GM19324 (cell line): ENCODE data around the gene DKK2.

ENCODE experiments used
- ATAC-seq: cut with Tn5 transposase; IDR thresholded peaks from one replicate; pipeline ENCODE4 v1.9.1; 2021; ENCODE audit warnings: mild to moderate bottlenecking, moderate library complexity; ENCODE audit not compliant: unreplicated experiment, low FRiP score

The DKK2 gene, protein sequence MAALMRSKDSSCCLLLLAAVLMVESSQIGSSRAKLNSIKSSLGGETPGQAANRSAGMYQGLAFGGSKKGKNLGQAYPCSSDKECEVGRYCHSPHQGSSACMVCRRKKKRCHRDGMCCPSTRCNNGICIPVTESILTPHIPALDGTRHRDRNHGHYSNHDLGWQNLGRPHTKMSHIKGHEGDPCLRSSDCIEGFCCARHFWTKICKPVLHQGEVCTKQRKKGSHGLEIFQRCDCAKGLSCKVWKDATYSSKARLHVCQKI

DNA sequence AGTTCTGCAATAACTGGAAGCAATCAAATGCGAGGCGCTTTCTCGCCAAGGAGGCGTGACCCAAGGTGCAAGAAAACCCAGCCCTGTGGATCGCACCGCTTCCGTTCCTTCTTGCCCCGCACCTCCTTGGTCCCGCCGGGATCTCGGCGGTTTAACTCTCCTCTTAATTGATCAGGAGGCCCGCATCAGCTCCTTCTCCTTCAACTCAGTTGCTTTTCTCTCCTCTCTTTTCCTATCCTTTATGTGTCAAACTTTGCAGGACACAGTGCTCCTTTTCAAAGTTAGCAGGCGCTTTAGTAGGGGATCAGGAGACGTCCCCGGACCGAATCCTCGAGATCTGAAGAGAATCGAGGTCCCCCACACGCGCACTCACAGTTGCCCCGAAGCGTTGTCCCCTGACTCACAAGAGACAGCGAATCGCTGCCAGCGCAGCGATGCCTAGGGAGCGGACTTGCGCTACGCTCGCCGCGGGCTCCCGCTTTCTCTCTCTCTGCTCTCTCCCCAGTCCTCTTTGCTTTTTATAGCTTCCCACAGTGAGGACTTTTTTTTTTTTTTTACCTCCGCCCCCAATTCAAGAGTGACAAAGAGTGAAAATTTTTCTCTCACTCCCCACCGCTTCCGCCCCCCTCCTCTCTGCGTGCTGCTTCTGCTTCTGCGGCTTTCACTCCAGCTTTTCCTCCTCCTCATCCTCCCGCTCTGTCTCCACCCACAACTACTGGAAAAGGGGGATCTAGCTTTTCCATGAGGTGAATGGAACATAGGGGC, at the start of gene DKK2:
Gene DKK2, minus strand, starts transcription at position 495 of the 765 bp plus-strand sequence. CDS start 722 bp downstream, outside the sequence.
- ATAC-seq = no peak

DNA sequence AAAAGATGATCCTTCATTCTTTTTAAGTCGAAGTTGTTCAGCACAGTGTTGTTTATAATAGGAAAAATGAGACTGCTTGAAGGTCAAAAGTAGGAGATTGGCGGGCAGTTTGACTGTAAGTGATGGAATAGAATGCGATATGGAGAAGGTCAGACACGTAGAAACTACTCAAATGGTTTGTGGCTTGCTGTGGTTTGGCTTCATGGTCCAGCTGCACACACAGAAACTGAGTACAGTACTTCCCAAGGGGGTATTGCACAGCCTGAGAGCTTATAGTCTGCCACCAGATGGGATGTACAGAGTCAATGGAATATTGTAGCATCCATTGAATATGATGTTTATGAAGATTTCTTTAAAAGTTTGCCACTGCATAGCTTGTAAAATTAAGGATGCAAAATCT, 41.1 kb upstream of the DKK2 start:
- ATAC-seq = no peak

DNA sequence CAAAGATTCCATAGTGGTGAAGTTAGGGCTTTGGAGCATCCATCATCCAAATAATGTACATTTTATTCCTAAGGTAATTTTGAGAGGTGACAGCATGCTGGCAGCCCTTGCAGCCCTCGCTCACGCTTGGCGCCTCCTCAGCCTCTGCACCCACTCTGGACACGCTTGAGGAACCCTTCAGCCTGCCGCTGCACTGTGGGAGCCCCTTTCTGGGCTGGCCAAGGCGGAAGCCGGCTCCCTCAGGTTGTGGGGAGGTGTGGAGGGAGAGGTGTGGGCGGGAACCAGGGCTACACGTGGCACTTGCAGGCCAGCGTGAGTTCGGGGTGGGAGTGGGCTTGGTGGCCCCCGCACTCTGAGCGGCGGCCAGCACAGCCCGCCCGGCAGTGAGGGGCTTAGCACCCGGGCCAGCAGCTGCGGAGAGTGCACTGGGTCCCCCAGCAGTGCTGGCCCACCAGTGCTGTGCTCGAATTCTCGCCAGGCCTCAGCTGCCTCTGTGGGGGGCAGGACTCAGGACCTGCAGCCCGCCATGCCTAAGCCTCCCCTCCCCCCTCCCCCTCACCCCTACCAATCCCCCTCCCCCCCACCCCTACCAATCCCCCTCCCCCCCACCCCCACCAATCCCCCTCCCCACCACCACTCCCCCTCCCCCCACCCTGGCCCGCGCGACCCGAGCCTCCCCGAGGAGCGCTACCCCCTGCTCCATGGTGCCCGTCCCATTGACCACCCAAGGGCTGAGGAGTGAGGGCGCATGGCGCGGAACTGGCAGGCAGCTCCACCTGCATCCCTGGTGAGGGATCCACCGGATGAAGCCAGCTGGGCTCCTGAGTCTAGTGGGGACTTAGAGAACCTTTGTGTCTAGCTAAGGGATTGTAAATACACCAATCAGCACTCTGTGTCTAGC, 37.0 kb upstream of the DKK2 start:
- ATAC-seq = no peak

DNA sequence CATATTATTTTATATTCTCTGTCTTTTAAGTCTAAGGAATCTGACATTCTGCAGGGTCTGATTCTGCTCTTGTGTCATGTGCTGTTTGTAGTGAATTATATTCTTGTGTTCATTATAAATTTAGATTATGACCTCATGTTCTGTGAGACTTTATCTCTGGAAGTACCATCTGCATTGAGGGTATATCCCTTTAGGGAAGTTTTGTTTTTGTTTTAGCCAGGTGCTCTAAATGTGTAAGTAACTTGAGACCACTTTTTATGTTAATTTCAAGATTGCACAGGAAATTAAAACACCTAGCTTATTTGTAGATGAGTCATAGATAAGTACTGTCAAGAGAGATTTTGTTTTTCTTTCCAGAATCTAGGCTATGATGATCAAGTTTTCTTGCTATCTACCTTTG, 35.0 kb upstream of the DKK2 start:
- no peak for ATAC-seq

DNA sequence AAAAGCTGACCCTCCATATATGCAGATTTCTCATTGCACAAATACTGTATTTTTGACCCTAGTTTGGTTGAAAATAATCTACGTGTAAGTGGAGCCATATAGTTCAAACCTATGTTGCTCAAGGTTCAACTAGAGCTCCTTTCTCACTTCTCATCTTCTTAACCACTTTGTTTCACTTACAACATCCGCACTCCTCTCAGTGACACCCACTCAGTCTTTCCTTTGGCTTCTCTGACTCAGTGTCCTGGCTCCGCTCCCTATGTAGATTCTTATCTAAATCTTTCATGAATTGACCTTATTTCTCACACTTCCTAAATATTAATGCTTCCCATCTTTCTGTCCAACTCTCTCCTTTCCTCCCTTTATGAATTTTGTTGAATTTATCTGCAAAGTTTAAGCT, 32.9 kb upstream of the DKK2 start:
- ATAC-seq = peak; percentile 76

DNA sequence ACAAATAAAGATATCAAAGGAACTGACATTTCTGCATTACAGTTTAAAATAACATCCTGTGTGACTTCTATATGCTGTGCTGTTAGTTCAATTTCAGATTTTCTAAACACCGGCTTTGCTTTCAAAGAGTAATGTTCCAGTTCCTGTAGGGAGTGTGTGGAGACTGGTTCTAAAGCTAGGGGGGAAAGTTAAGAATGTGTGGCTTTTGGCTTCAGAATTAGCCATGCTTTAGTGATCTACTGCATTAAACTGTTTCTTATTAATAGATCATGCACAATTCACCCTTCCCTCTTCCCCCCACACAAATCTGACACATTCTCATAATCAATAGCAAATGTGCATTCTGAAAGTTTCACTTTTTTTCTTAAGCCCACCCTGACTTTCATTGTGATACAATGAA, 32.0 kb upstream of the DKK2 start:
- no peak for ATAC-seq

DNA sequence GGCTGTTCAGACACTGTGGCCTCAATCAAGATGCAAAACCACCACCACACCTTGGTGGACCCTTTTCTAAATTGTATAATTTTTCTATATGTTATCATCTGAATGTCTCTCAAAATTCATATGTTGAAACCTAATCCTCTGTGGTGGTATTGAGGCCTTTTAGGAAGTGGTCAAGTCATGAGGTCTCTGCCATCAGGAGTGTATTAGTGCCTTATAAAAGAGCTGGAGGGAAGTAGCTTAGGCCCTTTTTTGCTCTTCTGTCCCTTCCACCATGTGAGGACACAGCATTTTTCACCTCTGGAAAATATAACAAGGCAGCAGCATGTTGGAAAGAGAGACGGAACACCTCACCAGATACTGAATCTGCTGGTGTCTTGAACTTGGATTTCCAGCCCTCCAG, 30.5 kb upstream of the DKK2 start:
- ATAC-seq = no peak

DNA sequence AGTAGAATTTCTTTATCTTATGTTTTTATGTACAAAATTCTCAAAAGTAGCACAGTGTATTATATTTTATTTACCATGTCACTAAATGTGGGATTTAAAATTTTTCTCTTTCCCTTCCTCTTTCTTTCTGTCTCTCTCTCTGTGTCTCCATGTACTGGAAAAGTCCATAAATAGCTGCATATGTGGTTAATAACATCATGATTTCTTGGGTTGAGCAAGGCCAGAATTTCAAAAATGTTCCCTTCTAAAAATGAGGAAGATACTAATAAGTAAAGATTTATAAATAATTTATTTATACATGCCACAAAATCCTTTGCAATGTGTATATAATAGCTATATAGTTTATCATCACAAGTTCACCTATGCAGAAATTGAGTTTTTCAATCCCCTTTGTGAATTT, 29.1 kb upstream of the DKK2 start:
- no peak for ATAC-seq

DNA sequence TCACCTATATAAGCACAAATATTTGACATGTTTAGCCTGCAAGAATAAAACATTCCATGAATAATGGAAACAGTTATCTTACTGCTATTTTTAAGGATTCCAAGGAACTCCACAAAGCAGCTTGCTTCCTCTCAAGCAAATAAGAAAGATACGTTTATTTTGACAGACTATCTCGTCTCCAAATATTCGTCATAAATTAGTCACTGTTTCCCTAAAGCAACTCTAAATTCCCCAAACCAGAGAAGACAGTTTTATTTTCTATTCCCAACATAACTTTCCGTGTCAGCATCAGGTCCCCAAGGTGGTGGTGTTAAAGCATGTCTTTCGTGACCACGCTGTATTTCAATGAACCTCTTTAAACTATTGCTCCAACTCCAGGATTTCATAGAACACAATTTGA, 24.3 kb upstream of the DKK2 start:
- ATAC-seq = no peak

DNA sequence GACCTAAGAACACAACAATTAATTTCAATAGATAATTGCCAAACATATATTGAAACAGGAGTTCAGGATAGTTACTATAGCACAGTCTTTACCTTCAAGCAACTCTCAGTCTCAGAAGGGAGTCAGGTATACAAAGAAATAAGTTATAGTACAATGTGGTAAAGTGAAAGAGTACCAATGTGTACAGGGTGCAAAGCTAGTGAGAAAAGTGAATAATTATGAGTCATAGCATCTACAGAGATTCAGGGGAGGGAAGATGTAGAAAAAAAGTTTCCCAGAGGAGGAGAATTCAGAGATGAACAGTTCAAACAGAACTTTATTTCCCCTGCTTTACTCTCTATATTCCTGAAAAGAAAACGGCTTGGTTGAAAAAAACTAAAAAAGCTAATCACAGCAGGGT, 22.7 kb upstream of the DKK2 start:
- no peak for ATAC-seq

DNA sequence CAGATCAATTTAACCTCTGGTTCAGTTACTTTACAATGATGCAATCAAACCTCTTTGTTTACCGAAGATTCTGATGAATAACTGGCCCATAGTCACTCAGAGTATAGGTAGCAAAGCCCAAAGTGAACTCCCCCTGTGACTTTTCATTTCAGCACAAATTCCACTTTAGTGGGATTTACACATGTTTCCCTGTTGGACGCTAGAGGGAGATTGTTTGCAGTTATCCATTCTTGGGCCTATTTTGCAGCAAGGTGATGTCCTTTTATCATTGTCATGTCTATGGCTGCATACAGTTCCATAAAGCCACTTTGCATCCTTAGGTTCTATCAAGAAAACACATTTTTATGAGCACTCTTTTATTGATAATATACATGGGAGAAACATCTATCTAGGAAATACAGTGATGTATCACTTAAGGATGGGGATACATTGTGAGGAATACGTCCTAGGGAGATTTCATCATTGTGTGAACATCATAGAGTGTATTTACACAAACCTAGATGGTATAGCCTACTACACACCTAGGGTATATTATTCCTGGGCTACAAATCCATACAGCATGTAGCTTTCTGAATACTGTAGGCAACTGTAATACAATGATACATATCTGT, 14.5 kb upstream of the DKK2 start:
- ATAC-seq = no peak

DNA sequence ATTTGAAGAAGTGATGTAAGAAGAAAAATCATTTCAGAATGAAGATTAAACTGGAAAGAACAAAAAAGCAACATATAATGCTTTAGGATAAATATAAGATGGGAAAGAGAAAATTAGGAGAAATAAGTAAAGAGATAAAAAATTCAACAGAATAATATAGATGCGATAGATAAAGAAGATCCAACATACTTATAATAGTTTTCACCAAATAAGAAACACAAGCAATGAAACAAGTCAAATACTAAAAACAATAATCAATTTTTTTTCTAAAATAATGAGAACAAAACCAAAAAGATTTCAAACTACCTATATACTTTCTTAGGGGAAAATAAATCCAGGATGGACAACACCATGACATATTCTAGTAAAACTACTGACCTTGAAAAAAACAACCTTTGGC, 10.1 kb upstream of the DKK2 start:
- no peak for ATAC-seq

DNA sequence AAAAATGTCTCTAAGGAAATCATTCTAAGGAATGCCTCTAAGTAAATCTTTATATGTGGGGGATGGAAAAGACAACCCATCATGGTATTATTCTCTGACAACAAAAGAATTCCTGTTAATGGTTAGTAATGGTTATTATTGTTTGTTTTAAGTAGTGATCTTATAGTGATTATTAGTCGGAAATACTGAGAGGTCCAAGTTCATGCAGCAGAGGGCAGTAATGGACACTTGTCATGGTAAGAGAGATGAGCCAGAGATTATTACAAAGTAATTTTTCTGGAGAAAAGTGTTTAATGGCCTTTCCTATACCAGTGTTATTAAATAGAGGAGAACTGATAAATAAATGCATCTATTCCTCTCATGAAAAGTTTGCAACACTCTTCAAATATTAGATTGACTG, 8.1 kb upstream of the DKK2 start:
- no peak for ATAC-seq

DNA sequence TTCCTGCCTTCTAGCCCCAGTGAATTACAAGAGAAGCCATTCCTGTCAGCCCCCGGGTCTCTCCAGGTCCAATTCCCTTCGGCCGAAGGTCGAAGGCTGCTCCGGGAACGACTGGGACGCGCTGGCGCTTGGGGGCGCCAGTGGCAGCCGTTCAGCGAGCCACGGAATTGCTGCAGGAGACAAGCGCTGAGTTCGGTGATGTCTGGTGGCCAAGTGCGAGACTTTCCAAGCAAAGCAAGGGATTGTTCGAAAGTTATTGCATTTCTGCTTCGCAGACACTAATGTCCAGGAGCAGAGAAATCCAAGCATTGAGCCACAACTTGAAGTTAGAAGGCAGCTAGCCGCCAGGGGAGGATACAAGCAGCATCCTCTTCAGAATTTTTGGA, 1.1 kb upstream of the DKK2 start:
- ATAC-seq = no peak

DNA sequence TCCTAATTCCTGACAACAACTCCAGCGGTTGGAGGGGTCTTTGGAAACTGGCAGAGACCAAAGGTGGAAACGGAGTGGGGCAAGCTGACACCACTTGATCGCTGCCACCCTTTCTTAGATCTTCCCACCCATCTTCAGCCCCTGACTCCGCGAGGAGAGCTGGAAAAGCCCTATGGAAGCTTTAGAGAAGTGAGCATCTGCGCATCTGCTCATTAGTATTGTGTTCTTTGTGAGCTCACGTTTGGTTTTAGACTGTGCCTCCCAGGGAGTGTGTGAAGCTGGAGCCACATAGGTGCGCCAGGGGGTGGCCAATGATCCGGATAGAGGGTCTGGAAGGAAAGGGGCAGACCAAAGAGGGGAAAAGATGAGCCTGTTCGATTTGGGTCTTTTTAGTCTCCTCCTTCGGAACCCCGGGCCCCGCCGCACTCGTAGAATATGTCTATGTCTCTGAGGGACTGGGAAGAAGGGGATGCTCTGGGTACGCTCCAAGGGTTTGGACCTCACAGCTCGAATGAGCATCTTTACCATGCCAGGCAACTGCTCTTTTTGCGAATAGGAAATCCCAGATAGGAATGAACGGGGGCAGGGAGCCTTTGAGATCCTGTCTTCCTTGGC, 578 bp upstream of the DKK2 start:
- no peak for ATAC-seq

DNA sequence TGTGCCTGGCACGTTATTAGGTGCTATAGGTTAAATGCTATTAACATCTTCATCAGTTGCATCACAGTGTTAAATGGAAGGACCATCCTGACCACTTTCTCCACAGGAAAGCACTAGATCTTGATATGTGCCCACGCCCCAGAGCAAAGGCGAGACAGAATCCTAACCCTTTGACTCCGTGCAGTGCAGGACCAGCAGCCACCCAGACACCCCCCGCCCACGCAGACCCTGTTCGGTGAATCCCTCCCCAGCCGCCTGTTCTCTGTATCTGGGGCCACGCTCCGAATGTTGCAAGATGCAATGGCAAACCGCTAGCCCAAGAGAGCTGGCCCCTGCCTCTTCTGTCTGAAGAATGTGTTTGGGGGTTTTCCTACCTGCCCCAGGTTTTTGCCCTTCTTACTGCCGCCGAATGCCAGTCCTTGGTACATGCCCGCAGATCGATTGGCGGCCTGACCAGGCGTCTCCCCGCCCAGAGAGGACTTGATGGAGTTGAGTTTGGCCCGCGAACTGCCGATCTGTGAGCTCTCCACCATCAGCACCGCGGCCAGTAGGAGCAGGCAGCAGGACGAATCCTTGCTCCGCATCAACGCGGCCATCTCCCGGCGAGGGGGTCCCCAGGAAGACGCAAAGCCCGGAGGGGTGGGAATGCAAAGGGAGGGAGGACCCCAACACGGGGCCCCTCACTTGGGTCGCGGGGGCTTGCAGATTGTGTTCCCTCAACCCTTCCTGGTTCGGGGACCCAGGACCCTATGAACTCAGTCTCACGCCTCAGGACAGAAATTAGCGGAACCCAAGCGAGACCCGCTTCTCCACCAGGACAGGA, 906 bp downstream of the DKK2 start:
- ATAC-seq = no peak

DNA sequence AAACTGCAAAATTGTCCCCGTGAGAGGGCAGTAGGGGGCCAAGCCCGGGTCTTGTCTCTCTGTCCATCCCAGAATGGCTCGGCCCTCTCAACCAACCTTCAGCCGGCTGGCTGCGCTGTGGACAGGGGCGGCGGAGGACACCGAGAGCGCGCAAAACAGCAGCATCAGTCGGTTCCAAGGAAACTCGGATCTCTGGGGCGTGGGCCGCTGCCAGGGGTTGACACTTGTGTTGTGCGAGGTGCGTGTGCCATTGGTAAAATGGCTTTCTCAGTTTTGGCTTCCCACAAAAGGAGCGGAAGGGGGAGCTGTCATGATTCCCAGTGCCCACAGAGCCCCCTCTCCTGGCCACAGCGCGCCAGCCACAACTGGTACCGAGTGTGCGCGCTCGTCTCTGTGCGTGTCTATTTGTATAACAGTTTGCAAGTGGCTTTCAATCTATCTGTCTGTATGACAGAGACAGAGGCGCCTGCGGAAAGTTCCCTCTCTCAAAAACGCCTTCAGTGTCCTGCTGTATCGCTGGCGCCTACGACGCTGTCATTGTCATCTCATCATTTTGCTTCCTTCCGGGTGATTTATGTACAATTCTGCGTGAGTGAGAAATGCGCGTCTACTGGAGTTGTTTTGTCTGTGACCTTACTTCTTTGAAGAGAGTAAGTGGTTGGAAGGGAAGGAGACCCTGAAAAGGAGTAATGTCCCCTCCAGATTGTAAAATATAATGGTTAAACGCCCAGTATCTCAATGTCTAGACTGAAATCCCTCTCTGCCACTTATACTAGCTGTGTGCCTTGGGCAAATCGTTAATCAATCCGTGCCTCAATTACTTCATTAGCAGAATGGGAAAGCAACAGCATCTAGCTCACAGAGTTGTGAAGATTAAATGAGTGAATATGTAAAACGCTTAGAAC, 1.8 kb downstream of the DKK2 start:
- ATAC-seq = no peak

DNA sequence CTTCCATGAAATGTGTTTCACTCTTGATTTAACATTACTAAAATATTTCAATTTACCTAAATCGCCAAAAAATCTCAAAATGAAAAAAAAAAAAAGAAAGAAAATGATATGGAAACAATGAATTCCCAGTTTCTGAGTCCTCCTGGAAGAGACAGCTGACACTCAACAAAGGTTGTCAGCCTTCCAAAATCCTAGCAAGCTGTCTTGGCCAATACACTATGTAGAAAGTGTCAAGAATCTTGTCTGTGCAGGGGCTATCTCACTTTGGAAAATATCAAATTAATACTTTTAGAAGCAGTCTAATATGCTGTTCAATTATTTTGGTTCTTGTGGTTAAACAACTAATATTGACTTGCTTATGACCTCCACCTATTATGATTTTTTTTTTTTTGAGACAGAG, 8.7 kb downstream of the DKK2 start:
- ATAC-seq = no peak

DNA sequence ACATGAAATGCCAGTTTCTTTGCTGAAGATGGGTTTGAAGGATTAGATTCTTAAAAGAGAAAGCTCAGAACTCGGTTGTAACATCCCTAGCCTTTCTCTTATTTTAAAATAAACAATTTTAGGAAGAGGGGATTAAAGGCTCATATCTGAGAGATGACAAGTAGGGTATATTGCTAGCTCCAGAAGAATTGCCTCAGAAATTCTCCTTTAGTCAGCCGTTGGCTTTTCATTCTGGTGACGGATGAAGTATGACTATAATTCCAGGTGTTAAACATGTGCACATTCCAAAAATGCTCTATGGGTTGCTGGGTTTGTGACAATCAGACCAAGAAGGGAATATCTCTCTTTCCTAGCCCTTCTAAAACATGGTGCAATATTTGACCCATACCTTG, 17.8 kb downstream of the DKK2 start:
- ATAC-seq = no peak
